AG09319 (cell line): ENCODE measurements around the gene DDO.

Experiments
- DNase-seq: peaks from one replicate; pipeline ENCODE4 v3.0.0-alpha.2; 2010; ENCODE audit warnings: low read depth; ENCODE audit errors: extremely low read depth
- CTCF ChIP-seq: IDR thresholded peaks from 2 replicates; pipeline ENCODE4 v1.5.1; 2011; ENCODE audit warnings: low read depth, mild to moderate bottlenecking, inconsistent platforms, low read length, moderate library complexity

DDO gene

GRCh38 chr6:110456694-110457093, 41.3 kb upstream of the DDO start:
- no peak for DNase-seq
- TF ChIP-seq CTCF: no peak

- TF ChIP-seq CTCF: no peak
- DNase-seq: no peak
These were observed 34.1 kb upstream of the DDO start for GRCh38 chr6:110449541-110449895.

- no peak for DNase-seq
- TF ChIP-seq CTCF: no peak
These were observed 33.6 kb upstream of the DDO start for GRCh38 chr6:110448846-110449540.

- TF ChIP-seq CTCF: no peak
- no peak for DNase-seq
These were observed 32.4 kb upstream of the DDO start for GRCh38 chr6:110447761-110448160.

- no peak for TF ChIP-seq CTCF
- no peak for DNase-seq
These were observed 31.0 kb upstream of the DDO start for GRCh38 chr6:110446405-110446804.

GRCh38 chr6:110440026-110440425, 24.7 kb upstream of the DDO start:
- TF ChIP-seq CTCF: no peak

GRCh38 chr6:110439356-110439755, 24.0 kb upstream of the DDO start:
- DNase-seq: no peak
- TF ChIP-seq CTCF: no peak

More at GRCh38 chr6:110440026-110440425, 24.7 kb upstream of the DDO start:
- no peak for DNase-seq
